EH (cell line): Measurements from ENCODE around the gene PRKN.

ENCODE experiments used
- DNase-seq: peaks from one replicate; pipeline ENCODE4 v3.0.0-alpha.2; 2015; ENCODE audit warnings: low read depth

Gene PRKN

DNA sequence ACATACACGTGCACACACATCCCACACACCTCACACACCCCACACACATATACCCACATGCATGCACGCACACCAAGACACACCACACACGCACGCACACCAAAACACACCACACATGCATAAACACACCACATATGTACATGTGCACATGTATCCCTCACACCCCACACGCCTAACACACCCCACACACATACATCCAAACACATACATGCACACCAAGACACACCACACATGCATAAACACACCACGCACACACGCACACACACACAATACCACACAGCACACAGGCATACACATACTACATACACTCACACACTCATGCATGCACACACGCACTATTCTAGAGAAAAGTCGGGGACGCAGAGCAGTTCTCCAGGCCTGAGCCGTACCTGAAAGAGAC is 671.5 kb downstream of the PRKN start:
- DNase-seq: no peak

DNA sequence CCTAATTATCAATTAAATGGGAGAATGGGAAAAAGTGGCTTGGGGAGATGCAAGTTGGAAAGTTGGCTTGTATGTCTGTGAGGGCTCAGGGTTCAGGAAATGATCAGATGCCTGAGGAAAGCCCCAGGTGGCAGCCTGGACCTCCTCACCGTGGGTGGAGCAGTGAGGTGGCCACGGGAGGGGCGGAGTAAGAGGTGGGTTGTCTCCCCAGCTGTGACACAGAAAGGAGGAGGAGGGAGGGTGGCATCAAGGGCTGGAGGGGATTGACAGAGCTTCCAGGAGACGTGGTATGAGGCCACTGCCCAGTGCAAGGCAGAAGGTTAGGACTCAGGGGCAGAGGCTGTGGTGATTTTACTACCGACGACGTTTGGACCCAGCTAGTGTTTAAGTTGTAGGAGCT is 672.2 kb downstream of the PRKN start:
- no peak for DNase-seq

DNA sequence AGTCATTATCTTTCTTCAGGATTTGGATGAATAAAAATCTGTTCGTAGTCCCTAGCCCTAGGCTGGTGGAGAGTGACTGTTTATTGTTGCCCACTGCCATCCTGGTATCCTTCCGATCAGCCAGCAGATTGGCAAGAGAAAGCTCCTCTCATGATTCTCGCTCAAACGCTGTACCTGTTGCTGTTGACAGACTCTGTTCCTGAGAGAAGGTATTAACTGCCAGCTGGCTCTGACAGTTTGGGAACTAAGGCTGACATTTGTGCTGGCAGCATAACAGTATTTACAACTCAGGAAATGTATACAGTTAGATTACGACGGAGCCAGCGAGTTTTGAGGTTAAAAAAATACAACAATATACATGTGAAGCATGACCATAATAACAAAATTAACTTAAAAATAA is 674.5 kb downstream of the PRKN start:
- DNase-seq: no peak

DNA sequence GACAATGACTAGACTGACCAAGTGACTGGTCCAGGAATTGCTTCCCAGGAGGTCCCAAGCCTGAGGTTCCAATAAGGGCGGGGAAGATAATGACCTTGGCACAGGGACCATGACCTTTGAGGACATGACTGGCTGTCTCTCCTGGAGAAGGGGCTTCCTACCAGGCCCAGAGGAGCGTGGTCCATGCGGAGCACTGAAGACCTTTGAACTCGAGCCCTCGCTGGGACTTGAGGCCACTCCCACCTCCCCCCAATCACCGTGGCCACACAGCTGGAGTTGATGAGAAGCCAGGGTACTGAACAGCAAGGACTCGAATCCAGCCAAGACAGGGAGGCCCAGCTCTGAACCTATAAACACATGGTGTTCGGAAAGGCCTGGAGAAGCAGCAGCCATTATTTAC is 677.0 kb downstream of the PRKN start:
- DNase-seq: no peak

DNA sequence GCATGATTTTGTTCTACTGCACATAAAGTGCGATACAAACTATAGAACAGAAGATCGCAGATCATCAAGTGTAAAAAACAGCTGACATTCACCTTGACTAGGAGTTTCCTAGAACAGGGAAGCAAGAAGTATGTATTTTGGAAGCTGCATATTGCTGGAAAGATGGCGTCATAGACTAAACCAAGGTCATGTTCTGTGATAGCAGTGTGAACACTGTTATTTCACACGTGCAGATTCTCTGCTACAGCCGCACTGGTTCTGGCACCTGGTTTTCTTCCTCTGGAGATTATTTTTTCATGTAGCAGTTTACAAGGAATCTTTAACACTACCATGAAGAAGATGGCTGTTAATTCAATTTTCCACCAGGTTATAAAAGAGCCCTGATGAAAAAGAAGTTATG is 681.2 kb downstream of the PRKN start:
- DNase-seq: no peak

DNA sequence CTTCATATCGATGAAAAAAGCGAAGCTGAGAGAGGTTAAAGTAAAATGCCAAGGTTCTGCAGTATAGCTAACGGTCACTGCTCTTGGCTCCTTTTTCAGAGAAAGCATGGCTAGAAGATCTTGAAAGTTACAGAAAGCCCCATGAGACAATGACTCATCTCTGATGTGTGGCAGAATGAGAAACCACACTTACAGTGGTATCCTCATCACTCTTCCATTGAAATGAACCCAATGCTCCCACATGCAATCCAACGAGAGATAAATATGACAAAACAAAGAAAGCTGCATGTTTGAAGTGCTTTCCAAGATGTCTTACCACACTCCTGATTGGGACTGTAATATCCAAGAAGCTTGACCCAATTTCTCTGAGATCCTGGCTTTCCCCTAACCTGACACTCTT is 694.9 kb downstream of the PRKN start:
- DNase-seq: no peak

DNA sequence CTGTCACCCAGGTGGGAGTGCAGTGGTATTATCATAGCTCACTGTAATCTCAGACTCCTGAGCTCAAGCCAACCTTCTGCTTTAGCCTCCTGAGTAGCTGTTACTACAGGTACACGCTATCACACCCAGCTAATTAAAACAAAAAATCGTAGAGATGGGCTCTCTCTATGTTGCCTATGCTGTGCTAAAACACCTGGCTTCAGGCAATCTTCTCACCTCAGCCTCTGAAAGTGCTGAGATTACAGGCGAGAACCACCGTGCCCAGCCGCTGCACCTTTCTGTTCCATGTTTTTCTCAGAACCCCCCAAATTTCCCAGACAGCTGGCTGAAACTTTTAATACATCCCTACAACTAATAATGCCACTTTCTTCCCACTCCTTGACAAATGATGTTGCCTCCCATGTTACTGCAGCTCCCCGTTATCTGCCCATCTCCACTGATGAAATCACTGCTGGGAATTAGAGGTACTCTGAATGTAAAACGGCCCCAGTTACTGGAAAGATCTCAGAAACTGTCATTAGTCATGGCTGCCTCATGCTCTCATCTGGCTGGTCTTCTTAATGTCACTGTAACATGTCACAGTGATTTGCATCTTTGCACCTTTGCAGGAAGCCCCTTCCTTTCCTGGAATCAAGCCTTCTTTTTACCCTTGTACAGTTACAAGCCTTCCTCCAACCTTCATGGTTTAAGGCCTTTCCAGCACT is 697.5 kb downstream of the PRKN start:
- no peak for DNase-seq

DNA sequence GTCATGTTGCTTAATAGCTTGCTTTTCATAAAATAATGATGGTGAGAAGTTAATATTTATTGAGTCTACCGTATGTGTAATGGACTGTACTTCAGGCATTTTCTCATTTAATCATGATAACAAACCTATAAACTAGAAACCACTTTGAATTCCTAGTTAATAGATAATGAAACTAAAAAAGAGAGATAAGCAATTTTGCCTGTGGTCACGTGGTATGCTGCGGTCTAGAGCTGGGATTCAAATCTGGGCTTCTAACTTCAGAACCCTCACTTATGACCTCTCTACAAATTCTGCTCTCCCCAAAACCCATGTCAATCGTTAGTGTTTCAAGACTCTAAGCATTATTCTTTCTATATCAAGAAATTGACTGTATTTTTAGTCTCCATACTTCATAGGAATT is 700.7 kb downstream of the PRKN start:
- DNase-seq: no peak

DNA sequence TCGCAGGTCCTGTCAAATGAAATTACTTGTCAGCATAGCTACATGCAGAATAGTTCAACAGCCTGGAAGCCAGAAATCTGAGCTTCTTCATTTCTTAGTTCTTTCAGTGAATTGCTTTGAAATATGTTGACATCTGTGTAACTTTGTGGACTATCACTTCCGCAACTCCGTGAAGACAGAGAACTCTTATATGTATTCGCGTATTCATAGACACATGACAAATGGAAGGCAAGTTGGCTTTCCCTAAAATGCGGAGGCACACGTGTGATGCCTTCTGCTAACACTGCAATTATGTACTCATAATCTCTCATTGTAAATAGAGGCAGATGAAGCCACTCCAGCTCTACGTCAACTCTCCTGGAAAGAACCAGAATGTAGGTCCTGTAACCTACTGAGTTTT is 701.5 kb downstream of the PRKN start:
- no peak for DNase-seq

DNA sequence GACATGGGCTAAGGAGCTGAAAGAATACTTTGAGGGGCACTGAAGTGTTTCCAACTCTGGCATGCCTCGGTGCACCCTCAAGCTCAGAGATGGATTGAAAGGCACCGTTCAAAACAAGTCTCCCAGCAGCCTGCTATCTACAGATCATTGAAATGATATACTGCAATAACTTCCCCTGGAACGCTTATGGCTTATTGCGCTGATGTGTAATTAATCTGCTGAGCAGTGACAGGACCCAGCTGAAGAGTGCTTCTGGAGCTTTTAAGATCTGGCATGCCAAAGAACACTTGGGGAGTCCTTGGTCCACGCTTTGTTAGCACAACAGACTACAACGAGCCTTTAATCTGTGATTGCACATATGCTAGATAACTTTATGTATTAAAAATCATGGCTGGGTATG is 708.2 kb downstream of the PRKN start:
- DNase-seq: no peak

DNA sequence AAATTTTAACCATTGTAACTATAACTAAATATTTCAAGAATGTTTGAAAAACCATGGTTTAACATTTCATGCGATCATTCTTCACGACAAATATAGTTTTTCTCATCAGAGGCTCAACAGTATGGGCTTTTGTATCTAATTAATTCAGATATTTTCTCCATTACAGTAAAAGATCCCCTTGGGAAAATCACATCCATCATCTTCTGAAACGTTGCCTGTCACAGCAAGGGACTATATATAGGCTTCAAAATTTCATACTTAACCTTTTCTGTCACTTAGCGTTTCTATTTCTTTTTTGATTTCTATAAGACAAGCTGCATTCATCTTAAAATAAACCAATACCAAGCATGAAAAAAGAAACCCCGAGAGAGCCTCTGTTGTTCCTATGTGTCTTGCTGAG is 710.0 kb downstream of the PRKN start:
- no peak for DNase-seq

DNA sequence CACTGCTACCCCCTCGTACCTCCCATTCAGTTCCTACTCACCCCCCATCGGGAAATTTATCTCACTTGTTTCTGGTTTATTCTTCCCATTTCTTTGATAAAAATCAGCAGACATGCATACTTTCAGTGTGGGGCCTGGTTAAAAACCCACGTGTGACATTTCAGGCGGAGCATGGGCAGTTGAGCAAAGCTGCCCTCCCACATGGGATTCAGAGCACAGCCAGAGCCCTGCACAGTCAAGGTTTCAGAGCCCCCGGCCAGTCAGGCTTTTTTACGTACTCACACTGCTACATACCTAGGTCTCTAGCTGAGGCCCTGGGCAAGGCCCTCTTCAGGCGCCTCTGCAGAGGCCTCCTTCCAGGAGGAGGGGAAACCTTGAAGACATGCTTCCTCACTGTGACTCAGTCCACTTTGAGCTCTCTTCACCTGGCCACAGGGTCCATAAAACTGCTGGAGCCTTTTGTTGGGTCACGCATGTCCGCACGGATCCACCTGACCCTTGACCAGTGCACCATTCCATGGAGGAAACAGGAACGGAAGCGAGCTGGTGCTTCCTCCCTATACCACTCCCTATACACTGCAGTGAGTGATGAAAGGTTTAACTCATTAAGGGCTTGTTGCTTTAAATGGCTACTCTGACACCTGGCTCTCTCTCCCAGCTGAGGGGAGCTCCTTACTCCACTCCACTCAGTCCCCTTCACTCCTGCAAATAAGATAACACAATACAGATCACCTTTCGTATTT is 713.3 kb downstream of the PRKN start:
- DNase-seq: no peak

DNA sequence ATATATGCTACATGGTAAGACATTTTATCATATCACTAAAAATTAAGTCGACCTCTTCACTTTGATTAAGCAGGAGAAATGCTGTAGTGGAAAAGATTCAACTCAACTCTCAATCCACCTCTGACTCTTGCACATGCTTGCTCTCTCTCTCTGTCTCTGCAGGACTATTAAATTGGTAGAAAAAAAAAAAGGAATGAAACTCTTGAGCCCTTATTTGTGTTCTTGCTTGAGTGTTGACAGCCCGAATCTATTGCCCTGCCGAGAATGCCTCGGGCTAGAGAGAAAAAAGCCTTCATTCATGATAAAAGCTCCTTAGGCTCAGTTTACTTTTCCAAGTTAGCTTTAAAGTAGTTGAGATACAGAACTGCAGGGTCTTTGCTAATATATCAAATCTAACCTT is 722.2 kb downstream of the PRKN start:
- DNase-seq: no peak

DNA sequence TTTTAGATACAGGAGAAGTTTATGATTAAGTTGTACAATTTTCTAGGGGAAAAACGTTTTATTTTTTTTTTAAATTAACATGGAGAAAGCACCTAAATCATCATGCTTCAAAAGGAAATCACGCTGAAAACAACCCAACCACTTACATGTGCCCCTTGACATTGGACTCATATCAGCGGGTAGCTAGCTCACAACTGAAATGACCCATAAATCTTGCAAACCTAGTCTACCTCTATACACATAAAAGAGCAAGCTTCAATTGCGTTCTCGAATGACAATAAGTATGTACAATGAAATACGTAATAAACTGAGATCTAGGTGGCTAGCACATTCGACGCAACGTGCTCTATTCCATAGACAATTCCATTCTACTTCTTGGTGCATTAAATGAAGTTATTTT is 730.8 kb downstream of the PRKN start:
- DNase-seq: no peak

DNA sequence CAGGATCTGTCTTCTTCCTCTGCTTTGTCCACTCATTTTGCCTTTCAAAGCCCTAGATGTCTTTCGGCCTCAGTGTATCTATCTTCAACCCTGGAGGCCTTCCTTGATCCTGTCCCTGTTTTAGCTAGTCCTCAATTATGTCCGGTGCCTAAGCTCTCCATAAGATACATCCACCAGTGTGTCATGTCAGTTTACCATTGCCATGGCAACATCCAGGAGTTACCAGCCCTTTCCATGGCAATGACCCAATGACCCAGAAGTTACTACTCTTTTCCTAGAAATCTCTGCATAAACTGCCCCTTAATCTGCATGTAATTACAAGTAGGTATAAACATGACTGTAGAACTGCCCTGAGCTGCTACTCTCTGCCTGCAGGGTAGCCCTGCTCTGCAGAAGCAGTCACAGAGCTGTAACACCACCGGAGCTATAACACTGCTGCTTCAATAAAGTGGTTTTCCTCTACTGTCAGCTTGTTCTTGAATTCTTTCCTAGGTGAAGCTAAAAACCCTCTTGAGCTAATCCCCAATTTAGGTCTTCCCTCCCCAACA is 741.6 kb downstream of the PRKN start:
- no peak for DNase-seq

DNA sequence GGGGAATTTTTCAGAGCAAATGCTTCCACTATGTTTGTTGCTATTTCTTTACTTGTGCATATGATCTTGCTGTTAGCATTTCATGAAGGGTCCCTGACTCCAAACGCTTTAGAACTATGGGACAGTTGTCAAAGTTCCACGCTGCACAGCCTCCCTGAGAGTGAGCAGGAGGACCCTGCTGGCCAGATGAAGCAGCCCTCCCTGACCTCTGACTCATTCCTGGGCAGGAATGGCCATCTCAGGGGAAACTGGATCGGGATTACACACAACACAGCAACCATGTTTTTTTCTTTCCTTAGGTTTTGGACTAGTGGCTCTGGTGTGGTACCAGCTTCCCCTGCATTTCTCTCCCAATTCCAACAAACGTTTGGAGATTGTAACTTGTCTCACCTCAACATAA is 742.9 kb downstream of the PRKN start:
- DNase-seq: no peak

DNA sequence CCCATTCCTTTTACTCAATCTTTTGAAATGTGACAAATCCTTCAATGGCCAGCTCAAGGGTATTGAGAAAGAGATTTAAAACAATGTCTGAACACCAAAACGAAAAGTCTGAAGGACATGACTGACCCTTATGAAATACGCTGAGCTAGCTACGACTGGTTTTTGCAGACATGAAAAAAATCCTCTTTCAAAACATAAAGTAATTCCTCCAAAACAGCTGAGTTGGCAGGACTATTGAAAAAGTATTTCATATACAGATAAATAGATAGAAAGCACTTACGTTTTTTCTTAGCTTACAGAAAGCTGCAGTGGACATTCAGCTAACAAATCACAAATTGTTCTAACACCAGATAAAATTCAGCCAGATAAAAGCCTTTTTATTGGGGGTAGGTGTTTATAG is 751.0 kb downstream of the PRKN start:
- DNase-seq: no peak

DNA sequence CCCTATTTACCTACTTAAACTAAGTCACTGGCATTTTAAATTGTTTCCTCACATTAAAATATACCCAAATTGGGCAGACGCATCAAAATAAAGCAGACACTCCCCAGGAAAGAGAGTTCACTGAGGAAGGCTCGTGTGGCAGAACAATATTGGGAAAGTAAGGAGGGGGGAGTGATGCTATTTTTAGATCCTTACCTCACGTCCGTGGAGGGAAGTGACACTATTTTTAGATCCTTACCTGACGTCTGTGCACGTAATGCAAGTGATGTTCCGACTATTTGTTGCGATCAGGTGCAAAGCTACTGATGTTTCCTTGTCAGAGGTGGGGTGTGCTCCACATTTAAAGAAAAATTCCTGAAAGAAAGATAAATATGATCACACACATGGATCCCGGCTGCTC is 754.5 kb downstream of the PRKN start:
- no peak for DNase-seq

DNA sequence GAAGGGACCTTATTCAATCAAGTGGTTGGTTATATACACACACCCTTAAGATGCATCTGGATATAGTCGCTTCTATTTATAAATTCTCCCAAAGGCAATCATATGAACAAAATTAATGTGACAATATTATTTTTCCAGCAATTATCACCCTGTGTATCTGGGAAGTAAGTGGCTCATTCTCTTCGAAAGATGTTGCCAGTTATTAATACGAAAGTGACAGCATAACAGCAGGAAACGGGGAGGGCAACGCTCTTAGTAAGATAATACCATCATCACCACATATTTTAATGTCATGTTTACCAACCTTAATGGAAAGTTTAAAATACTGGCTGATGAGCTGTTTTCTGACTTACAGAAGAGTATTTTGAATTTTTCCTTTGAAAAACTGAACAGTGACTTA is 756.5 kb downstream of the PRKN start:
- no peak for DNase-seq

DNA sequence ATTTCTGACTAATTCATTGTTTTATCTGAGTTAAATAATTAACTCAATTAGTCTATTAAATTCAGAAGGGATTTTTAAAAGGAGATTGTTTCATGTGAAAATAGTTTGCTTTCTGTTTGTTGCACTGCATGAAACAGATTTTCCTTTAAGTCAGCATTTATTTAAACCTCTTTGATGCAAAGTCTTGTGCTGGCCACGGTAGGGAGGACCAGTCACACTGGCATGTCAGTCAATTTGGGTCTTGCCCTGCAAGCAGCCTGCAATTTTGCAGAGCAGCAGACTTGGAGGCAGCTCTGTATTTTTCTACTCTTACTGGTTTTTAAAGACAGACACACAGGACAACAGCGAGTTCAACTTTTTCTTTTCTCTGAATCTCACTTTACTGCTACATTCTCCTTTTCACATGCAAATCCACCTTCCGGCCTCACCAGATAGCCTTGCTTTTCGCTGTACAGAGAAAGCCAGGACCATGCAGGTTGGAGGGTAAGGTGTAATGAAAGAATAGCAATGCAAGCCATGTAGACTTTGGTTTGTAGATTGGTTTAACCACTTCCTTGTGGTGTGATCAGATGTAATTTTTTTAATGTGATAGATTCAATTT is 763.8 kb downstream of the PRKN start:
- DNase-seq: no peak

DNA sequence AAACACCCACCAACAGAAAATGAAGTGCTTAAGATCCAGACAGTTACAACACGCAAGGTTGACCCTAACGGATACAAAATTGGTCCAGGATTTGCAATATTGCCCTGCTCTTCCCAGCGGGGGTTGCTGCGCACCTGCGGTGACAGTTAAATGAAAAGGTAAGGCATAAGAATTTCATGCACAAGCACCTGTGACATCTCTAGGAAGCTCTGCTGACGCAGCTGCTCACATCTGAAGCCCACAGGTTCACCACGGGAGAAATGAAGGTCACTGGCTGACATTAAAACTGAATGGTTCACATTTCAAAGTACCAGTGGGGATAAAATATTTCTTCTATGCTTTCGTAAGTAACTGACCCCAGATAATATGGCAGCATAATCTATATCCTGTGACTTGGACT is 764.4 kb downstream of the PRKN start:
- DNase-seq: no peak

DNA sequence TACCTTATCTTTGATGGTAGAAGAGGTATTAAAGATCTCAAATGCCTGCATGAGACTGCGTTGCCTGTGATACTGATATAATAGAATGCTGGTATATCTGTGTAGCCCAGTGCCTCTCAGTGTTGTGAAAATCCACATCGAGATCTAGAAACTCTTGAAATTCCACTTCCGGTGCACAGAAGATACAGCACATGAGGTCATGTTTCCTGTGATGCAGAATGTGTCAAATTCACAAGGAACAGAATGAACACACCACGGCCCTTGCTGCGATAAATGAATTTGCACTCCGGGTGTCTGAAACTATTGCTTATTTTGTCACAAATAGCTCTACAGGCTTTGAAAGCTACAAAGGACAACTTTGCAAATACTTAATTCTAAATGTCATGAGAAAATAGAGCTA is 765.8 kb downstream of the PRKN start:
- DNase-seq: no peak

DNA sequence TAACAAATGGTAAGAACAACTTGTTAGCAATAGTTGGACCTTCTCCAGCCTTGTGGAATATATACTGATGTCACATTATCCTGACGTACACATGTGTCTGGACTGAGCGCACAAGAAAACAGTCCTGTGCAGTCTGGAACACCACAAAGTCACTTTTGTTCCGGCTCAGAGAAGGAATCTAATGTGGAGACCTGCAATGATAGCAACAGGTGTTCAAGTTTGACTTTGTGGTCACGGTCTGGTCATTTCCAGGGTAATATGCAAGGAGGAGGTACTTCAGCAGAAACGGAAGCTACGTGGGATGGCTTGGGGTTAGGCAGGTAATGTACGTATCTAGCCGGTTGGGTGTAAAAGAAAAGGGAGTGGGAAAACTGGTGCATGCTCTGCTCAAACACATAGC is 766.5 kb downstream of the PRKN start:
- no peak for DNase-seq
